GM20000 (cell line): ENCODE results near the gene USP35.

Experiments used
- DNase-seq: peaks from one replicate; pipeline ENCODE4 v3.0.0; 2012; ENCODE audit warnings: low spot score
- CTCF ChIP-seq: IDR thresholded peaks from 2 replicates; pipeline ENCODE4 v1.5.1; 2012; ENCODE audit warnings: mild to moderate bottlenecking, control low read depth; ENCODE audit errors: extremely low read depth, missing control alignments

USP35 gene

DNA sequence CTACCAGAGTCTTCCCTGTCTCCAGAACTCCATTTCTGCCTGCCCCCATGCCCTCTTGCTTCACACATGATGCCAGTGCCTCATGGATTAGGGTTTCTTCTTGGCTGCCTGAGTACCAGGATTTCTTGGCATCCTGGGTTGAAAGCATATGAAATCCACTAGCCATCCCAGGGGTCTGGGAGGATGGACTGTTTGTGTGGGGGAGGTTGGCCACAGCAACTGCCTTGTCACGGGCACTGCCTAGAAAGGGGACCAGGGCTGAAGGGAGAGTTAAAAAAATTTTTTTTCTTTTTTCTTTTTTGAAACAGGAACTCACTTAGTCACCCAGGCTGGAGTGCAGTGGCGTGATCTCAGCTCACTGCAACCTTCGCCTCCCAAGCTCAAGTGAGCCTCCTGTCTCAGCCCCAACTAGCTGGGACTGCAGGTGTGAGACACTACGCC is 4.2 kb downstream of the USP35 start:
- no peak for DNase-seq
- TF ChIP-seq CTCF = no peak

- TF ChIP-seq CTCF = no peak
- DNase-seq = no peak
Observed at GRCh38 chr11:78193806-78194205, 5.1 kb downstream of the USP35 start.

GRCh38 chr11:78194490-78194889 is 5.8 kb downstream of the USP35 start:
- no peak for DNase-seq
- no peak for TF ChIP-seq CTCF

DNA sequence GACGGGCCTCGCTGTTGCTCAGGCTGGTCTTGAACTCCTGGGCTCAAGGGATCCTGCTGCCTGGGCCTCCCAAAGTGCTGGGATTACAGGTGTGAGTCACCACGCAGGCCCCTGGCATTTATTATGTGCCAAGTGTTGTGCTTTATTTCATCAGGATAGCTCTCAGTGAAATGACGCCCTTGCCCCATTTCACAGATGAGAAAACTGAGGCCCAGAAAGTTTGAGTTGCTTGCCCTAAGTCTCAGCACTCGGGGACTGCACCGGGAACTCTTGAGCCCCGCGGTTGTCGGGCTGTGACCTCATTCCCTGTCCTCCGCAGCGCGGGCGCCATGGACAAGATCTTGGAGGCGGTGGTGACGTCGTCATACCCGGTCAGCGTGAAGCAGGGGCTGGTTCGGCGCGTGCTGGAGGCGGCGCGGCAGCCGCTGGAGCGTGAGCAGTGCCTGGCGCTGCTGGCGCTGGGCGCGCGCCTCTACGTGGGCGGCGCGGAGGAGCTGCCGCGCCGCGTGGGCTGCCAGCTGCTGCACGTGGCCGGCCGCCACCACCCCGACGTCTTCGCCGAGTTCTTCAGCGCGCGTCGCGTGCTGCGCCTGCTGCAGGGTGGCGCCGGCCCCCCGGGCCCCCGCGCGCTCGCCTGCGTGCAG is 7.3 kb downstream of the USP35 start:
- no peak for TF ChIP-seq CTCF
- DNase-seq = no peak

DNA sequence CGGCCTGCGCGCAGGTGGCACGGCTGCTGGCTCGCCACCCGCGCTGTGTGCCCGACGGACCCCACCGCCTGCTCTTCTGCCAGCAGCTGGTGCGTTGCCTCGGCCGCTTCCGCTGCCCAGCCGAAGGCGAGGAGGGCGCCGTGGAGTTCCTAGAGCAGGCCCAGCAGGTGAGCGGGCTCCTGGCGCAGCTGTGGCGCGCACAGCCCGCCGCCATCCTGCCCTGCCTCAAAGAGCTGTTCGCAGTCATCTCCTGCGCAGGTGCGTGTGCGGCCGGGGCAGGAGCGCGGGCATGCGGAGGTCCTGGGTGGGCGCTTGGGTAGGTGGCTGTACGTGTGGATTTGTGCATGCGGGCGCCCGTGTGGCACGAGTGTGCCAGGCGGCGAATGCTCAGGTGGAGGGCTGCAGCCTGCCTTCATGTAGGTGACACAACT is 8.0 kb downstream of the USP35 start:
- no peak for TF ChIP-seq CTCF

DNA sequence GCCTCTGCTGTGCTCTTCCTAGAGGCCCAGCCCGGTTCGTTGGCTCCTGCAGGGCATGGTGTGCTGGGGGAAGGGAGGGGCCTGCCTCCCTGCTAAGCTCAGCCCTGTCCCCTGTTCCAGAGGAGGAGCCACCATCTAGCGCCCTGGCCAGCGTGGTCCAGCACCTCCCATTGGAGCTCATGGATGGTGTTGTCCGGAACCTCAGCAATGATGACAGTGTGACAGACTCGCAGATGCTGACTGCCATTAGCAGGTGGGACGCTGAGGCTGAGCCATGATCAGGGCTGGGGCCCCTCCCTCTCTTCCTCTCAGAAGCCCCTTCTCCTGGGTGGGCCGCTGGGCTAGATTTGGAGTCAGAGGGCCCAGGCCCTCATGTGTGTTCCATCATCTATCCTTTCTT is 9.1 kb downstream of the USP35 start:
- no peak for DNase-seq
- no peak for TF ChIP-seq CTCF

More for the DNA sequence above, 8.0 kb downstream of the USP35 start:
- no peak for DNase-seq

GRCh38 chr11:78199015-78199652 is 10.4 kb downstream of the USP35 start:
- DNase-seq = no peak
- no peak for TF ChIP-seq CTCF
